G401.6 (cell line): ENCODE data around the gene CRP.
"Not testable (repeated sequence)": the region's sequence is repeated elsewhere in the genome, so short reads cannot be mapped to it uniquely, and the experiment has no call there.

ENCODE experiments used
- FAIRE-seq: peaks from 2 replicates; lab custom pipeline; 2012; peaks lifted over from hg19 to GRCh38; lab: Jason Lieb, UNC

CRP gene

GRCh38 chr1:159699653-159700052, 14.7 kb downstream of the CRP start:
- no peak for FAIRE-seq

GRCh38 chr1:159699246-159699645, 15.1 kb downstream of the CRP start:
- FAIRE-seq: no peak

DNA sequence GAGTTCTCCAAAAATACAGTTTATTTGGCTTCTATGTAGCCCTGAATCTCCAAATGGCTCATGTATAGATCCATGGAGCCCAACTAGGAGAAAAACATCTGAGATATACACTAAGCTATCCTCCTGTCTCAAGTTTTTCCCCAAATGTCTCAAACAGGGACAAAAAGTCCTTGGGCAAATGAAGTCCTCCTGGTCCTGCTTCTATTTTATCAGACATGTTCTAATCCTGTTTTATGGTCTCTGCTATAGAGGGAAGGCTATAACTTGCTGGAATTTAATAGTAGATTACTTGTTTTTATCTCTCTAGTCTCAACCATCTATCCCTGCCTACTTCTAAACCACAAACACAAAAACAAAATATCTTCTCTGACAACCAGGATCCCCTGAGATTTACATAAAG, 26.9 kb downstream of the CRP start:
- FAIRE-seq: no peak

- no peak for FAIRE-seq
Observed at GRCh38 chr1:159686599-159687299, 27.6 kb downstream of the CRP start.

DNA sequence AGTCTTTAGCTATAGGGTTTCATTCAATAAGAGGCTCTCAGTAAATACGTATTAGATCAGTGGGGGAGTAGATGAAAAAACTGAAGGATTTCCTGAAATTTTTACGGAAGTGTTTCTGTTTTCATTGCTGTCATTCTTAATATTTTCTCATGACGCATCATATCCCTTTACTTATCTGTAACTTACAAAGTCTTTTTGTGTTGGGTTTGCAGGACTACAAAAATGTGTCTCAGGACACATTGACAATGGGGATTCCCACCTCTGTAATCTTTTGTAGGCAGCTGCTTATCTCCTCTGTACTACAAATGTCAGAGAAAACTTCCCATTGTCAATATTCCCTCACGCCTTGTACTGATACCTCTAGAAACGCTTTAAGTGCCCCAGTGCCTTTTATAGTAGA, 35.5 kb downstream of the CRP start:
- no peak for FAIRE-seq

GRCh38 chr1:159675046-159675445, 39.3 kb downstream of the CRP start:
- no peak for FAIRE-seq

- FAIRE-seq: not testable (repeated sequence)
Observed at GRCh38 chr1:159672390-159672789, 42.0 kb downstream of the CRP start.

DNA sequence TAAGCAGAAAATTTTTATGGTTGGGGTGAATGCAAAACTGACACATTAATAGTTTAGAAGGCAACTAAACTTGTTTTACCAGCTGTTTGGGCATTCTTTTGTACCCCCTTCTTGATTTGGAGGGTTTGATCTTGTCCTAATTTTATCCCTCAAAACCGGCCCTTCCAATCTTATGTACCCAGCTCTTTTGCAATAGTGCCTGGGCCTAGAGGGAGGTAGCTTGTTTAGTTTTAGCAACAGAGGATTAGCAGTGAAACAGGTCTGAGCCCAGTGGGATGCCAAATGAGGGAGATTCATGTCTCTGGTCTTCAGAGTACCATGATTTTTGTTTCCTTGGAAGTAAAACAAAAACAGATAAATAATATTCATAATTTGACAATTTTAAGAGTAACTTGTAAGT, 45.1 kb downstream of the CRP start:
- FAIRE-seq: no peak

GRCh38 chr1:159668739-159669138, 45.6 kb downstream of the CRP start:
- FAIRE-seq: no peak

DNA sequence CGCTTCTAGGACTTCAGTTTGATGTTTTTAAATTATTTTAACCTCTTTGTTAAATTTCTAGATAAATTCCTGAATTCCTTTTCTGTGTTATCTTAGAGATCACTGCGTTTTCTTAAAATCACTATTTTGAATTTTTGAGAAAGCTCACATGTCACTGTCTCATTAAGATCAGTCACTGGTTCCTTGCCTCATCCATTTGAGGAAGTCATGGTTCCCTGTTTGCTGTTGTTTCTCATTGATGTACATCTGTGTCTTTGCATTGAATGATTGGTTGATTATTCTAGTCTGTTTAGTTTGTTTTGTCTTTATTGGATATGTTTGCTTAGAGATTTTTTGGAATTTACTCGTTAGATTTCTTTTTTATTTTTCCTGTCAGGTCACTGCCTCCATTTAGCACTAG, 50.1 kb downstream of the CRP start:
- no peak for FAIRE-seq

DNA sequence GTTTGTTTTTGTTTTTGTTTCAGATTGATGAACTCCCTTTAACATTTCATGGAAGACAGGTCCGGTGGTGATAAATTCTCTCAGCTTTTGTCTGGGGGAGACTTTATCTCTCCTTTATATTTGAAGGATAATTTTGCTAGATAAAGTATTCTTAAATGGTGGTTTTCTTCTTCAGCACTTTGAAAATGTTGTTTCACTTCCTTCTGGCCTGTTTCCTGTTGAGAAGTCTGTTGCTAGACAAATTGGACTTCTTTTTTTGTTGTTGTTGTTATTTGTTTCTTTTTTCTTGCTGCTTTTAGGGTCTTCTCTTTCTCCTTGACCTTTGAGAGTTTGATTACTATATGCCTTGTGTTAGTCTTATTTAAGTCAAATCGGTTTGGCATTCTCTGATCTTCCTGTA, 50.8 kb downstream of the CRP start:
- FAIRE-seq: no peak
